Activated T-cell treated with anti-CD3 and anti-CD28 coated beads, Interleukin-2, amount 50 U/mL, for 24 hours (primary cell): ENCODE measurements around the gene PRR5L.

ENCODE experiments used
- DNase-seq: peaks from one replicate; pipeline ENCODE4 v3.0.0-alpha.2; 2020
- H3K27ac Mint-ChIP-seq: 2 replicates; pipeline ENCODE4 v1.8.0; 2020; ENCODE audit warnings: mild to moderate bottlenecking, mixed read lengths
- H3K27me3 Mint-ChIP-seq: 2 replicates; pipeline ENCODE4 v1.8.0; 2020; ENCODE audit warnings: mixed read lengths
- H3K36me3 Mint-ChIP-seq: 2 replicates; pipeline ENCODE4 v1.8.0; 2020; ENCODE audit warnings: low read depth, mixed read lengths
- H3K4me1 Mint-ChIP-seq: 2 replicates; pipeline ENCODE4 v1.8.0; 2020; ENCODE audit warnings: low read depth, mixed read lengths
- H3K4me3 Mint-ChIP-seq: 2 replicates; pipeline ENCODE4 v1.8.0; 2020; ENCODE audit warnings: mild to moderate bottlenecking, moderate library complexity, mixed read lengths
- H3K9me3 Mint-ChIP-seq: 2 replicates; pipeline ENCODE4 v1.8.0; 2020; ENCODE audit warnings: mixed read lengths

The PRR5L gene

GRCh38 chr11:36268337-36268985 is 27.6 kb upstream of the PRR5L start:
- Mint-ChIP-seq H3K4me3 (no peak overlapping the region), H3K4me1 (no peaks in the 10 kb centered on the region)

GRCh38 chr11:36270701-36271100 is 25.4 kb upstream of the PRR5L start:
- no peaks in the 10 kb centered on the region for H3K4me1 Mint-ChIP-seq
- no peak for DNase-seq
- H3K36me3 Mint-ChIP-seq: peaks cover 52% of the 10 kb centered on the region
- no peaks in the 10 kb centered on the region for H3K9me3 Mint-ChIP-seq
- H3K4me3 Mint-ChIP-seq: no peak overlapping the region
- no peak overlapping the region for H3K27ac Mint-ChIP-seq
- no peaks in the 10 kb centered on the region for H3K27me3 Mint-ChIP-seq

More at GRCh38 chr11:36268337-36268985, 27.6 kb upstream of the PRR5L start:
- H3K36me3 Mint-ChIP-seq: peaks cover 31% of the 10 kb centered on the region
- H3K27ac Mint-ChIP-seq: no peak overlapping the region
- H3K27me3 Mint-ChIP-seq: no peaks in the 10 kb centered on the region
- no peaks in the 10 kb centered on the region for H3K9me3 Mint-ChIP-seq
- DNase-seq: no peak

DNA sequence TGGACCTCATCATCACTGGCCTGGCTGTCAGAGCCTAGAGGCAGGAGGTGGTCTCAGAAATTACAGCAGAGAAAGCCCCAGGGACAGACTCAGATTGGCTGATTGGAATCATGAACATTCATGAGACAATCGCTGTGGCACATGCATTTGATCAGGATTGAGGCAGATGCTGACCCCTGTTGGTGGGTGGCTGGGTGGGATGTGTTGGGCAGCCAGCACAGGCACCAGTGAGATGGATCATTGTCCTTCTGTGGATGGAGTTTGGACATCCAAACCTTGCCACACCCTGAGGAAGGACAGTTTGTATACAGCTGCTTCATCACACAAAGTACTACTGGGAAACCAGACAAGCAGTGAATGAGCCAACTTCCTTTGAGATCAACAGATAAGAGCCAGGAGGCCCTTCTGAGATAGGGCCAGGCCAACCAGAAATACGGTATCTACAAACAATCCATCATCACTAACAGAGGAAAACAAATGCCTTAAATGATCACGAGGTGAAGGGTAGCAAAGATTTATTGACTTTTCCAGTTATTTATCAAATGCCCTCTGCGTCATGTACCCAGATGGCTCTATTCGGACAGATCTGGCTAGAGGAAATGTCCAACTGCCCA is 24.2 kb upstream of the PRR5L start:
- DNase-seq: no peak
- Mint-ChIP-seq H3K27ac (no peak overlapping the region), H3K36me3 (peaks cover 62% of the 10 kb centered on the region), H3K27me3 (no peaks in the 10 kb centered on the region), H3K4me1 (no peaks in the 10 kb centered on the region), H3K4me3 (no peak overlapping the region), H3K9me3 (no peaks in the 10 kb centered on the region)

DNA sequence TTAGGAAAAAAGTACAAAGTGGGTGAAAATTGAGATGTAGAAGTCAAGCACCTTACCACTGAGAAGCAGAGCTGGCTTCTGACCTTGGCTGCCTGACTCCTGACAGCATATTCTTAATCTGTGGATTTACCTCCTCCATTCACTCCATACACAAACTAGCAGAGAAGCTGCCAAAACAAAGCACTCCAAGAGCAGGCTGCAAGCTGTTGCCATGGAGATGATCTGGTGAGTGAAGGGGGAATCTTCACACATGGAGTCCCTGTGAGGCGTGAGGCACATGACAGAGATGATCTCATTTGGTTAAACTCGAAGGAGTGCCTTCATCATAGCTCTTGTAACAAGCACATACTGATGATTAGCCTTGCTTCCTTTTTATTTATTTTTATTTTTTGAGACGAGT is 23.0 kb upstream of the PRR5L start:
- H3K4me1 Mint-ChIP-seq: no peaks in the 10 kb centered on the region
- H3K9me3 Mint-ChIP-seq: no peaks in the 10 kb centered on the region
- peaks cover 71% of the 10 kb centered on the region for H3K36me3 Mint-ChIP-seq
- DNase-seq: no peak
- H3K27me3 Mint-ChIP-seq: no peaks in the 10 kb centered on the region
- H3K4me3 Mint-ChIP-seq: no peak overlapping the region
- H3K27ac Mint-ChIP-seq: no peak overlapping the region

DNA sequence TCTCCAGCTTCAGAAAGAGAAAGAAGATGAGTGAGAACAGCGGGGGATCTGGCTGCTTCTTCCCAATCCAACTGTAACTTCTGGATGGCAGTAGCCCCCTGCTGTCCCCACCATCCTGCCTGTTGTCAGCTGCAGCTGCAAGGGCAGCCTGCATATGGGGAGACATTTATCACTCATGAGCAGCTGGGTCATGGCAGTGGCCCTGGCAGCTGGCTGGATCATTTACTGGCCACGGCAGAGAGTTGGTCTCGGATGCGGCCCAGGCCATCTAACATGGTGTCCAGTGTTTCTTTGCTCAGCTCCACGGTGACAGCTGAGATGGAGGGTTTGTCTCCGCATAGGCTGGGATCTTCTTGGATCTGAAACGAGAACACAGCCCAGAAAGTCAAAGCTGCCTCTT is 21.7 kb upstream of the PRR5L start:
- Mint-ChIP-seq H3K9me3 (no peaks in the 10 kb centered on the region), H3K36me3 (peaks cover 84% of the 10 kb centered on the region), H3K4me1 (no peaks in the 10 kb centered on the region), H3K4me3 (no peak overlapping the region), H3K27ac (no peak overlapping the region), H3K27me3 (no peaks in the 10 kb centered on the region)
- DNase-seq: no peak

DNA sequence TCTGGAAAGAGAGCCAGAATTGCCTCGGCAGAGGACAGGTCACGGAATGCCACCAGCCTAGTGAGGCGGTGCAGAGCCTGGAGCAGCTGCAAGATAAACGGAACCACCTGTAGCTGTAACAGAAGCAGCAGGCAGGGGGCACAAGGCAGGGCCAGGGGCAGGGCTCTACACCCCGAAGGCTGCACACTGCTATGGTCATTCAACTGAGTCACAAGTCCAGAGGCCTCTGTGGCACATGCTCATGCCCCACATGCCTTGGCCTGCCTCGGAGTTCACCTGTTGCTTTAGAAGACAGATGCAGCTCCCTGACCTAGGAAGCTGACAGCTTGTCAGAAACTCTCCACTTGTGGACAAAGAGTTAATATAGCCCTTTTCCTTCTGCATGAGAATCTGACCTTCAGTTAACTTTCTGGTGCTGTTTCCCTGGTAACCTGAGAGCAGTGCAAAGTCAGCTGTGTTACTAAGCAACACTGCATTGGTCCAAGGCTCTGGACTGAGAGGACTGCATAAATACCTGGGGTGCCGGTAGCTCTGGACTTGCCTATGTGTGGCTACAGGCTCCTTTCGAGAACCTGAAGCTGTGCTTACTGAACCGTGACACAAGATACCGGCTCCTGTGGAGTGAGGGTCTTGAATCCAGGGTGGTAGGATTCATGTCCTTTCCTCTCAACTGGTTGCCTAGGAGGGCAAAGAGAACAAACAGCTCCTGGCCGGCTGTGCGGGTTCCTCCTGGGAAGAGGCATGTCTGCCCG is 17.4 kb upstream of the PRR5L start:
- Mint-ChIP-seq H3K4me1 (peaks cover 2% of the 10 kb centered on the region), H3K36me3 (peaks cover 75% of the 10 kb centered on the region), H3K27ac (no peak overlapping the region), H3K9me3 (no peaks in the 10 kb centered on the region), H3K4me3 (no peak overlapping the region), H3K27me3 (no peaks in the 10 kb centered on the region)
- no peak for DNase-seq

DNA sequence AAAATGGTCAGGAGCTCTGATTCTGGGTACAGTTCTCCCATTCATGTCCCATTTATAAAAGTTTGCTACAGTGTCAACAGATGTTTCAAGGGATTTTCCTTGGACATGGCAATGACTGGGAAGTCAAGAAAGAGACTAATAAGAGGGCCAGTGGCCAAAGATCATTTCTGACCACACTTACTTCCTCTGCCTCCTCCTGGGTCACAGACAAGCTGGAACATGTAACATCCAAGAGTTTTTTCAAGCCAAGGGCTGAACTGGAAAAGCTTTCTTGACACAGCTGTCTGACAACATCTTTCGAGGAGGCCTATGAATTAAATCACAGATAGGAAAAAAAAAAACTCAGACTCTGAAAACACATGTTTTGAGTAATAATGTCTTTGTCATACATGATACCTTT is 15.6 kb upstream of the PRR5L start:
- Mint-ChIP-seq H3K36me3 (peaks cover 58% of the 10 kb centered on the region), H3K27ac (no peak overlapping the region), H3K27me3 (no peaks in the 10 kb centered on the region)

GRCh38 chr11:36281850-36282249 is 14.2 kb upstream of the PRR5L start:
- H3K36me3 Mint-ChIP-seq: peaks cover 47% of the 10 kb centered on the region
- peaks cover 18% of the 10 kb centered on the region for H3K4me1 Mint-ChIP-seq
- no peak overlapping the region for H3K4me3 Mint-ChIP-seq
- no peaks in the 10 kb centered on the region for H3K27me3 Mint-ChIP-seq
- H3K9me3 Mint-ChIP-seq: no peaks in the 10 kb centered on the region
- DNase-seq: no peak
- H3K27ac Mint-ChIP-seq: no peak overlapping the region

More for the DNA sequence above, 15.6 kb upstream of the PRR5L start:
- Mint-ChIP-seq H3K9me3 (no peaks in the 10 kb centered on the region), H3K4me1 (peaks cover 9% of the 10 kb centered on the region), H3K4me3 (no peak overlapping the region)
- no peak for DNase-seq

GRCh38 chr11:36282926-36283325 is 13.2 kb upstream of the PRR5L start:
- DNase-seq: no peak
- no peaks in the 10 kb centered on the region for H3K9me3 Mint-ChIP-seq
- no peaks in the 10 kb centered on the region for H3K27me3 Mint-ChIP-seq
- peaks cover 23% of the 10 kb centered on the region for H3K4me1 Mint-ChIP-seq
- no peak overlapping the region for H3K4me3 Mint-ChIP-seq
- no peak overlapping the region for H3K27ac Mint-ChIP-seq
- peaks cover 37% of the 10 kb centered on the region for H3K36me3 Mint-ChIP-seq

GRCh38 chr11:36288442-36289225 is 7.5 kb upstream of the PRR5L start:
- peaks cover 8% of the 10 kb centered on the region for H3K36me3 Mint-ChIP-seq
- no peaks in the 10 kb centered on the region for H3K9me3 Mint-ChIP-seq
- H3K4me3 Mint-ChIP-seq: peak overlapping the region; percentile 93
- peak; percentile 35 for DNase-seq
- peaks cover 42% of the 10 kb centered on the region for H3K4me1 Mint-ChIP-seq
- peaks cover 2% of the 10 kb centered on the region for H3K27me3 Mint-ChIP-seq
- H3K27ac Mint-ChIP-seq: peak overlapping the region; percentile 94

GRCh38 chr11:36289226-36289852 is 6.7 kb upstream of the PRR5L start, which contains the start of gene COMMD9:
Gene COMMD9, minus strand, starts transcription at chr11:36289424. Its CDS starts 12 bp downstream, at chr11:36289412.
- peak within 1 kb of the TSS; percentile 94 for H3K27ac Mint-ChIP-seq
- peaks cover 2% of the 10 kb centered on the region for H3K27me3 Mint-ChIP-seq
- H3K9me3 Mint-ChIP-seq: no peaks in the 10 kb centered on the region
- H3K36me3 Mint-ChIP-seq: peaks cover 8% of the 10 kb centered on the region
- H3K4me3 Mint-ChIP-seq: peak within 1 kb of the TSS; percentile 93
- H3K4me1 Mint-ChIP-seq: peaks cover 42% of the 10 kb centered on the region
- peak; percentile 92 for DNase-seq

GRCh38 chr11:36292311-36292722 is 3.8 kb upstream of the PRR5L start:
- no peaks in the 10 kb centered on the region for H3K9me3 Mint-ChIP-seq
- peaks cover 8% of the 10 kb centered on the region for H3K36me3 Mint-ChIP-seq
- peaks cover 25% of the 10 kb centered on the region for H3K4me1 Mint-ChIP-seq
- H3K27ac Mint-ChIP-seq: no peak overlapping the region
- H3K27me3 Mint-ChIP-seq: peaks cover 2% of the 10 kb centered on the region
- DNase-seq: no peak
- H3K4me3 Mint-ChIP-seq: no peak overlapping the region

DNA sequence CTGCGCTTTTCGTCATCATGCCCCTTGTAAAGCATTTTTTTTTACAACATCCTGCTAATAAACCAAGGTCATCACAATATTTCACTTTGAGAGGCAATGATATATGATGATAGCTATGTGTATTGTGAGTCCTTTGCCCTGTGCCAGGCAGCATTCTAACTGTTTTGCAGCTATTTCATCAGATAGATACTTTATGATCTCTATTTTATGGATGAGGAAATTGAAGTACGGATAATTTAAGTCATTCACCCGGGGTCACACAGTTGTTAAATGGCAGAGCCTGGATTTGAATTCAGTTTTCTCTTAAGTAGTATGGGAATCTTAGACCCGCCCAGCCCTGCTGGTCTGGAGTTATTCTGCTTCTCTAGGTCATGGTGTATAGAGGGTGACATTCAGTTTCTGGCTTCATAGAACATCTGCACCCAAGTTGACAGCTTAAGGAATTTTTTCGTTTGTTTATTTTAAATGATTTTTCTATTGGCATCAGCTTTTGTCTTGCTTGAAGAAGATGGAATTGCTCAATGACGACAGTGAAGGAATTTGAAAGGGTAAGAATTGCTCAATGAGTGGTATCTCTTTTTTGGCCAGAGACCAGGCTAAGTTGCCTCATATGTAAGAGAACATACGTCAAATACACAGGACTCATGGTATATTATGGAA is 926 bp downstream of the PRR5L start:
- H3K27me3 Mint-ChIP-seq: peaks cover 10% of the 10 kb centered on the region
- no peaks in the 10 kb centered on the region for H3K9me3 Mint-ChIP-seq
- H3K4me3 Mint-ChIP-seq: no peak overlapping the region
- H3K4me1 Mint-ChIP-seq: peaks cover 3% of the 10 kb centered on the region
- no peak overlapping the region for H3K27ac Mint-ChIP-seq
- H3K36me3 Mint-ChIP-seq: no peaks in the 10 kb centered on the region
- no peak for DNase-seq

GRCh38 chr11:36300650-36301049 is 4.6 kb downstream of the PRR5L start:
- Mint-ChIP-seq H3K4me1 (no peaks in the 10 kb centered on the region), H3K36me3 (no peaks in the 10 kb centered on the region), H3K27me3 (peaks cover 10% of the 10 kb centered on the region), H3K4me3 (no peak overlapping the region), H3K9me3 (no peaks in the 10 kb centered on the region), H3K27ac (no peak overlapping the region)
- no peak for DNase-seq
